C4-2B (cell line): ENCODE data around the gene MT1F.

Source experiments
- CTCF ChIP-seq: fragments of 450-650 bp; conservative IDR thresholded peaks from 2 replicates; pipeline ENCODE4 v1.5.1; 2017; ENCODE audit warnings: mild to moderate bottlenecking
- ZFX ChIP-seq: fragments of 450-650 bp; IDR thresholded peaks from 2 replicates; pipeline ENCODE4 v1.6.1; 2017

- no peak for TF ChIP-seq CTCF
- TF ChIP-seq ZFX: no peak
These were observed 16.6 kb upstream of the MT1F start for GRCh38 chr16:56641166-56641565.
